WTC11 (cell line): ENCODE data around the gene B4GALT3. TPM values are rescaled to one million over a fixed set of nuclear protein-coding genes. Genes with fewer than 3 reads are reported as not detected.

Source experiments
- ATAC-seq: fragments of 200-7000 bp; cut with Tn5 transposase; 2 replicates; pipeline ENCODE4 v1.10.0; 2021; ENCODE audit warnings: mild to moderate bottlenecking, moderate library complexity
- CTCF ChIA-PET: fragments of 300-600 bp; sonication (Branson Sonifier 250); formaldehyde crosslinking; loops from one replicate; lab custom pipeline; 2021; ENCODE audit warnings: antibody characterized with exemption; lab: Charles Lee
- POLR2A ChIA-PET: fragments of 350-600 bp; sonication (Branson Sonifier 250); formaldehyde crosslinking; loops from one replicate; lab custom pipeline; 2021; ENCODE audit warnings: antibody characterized with exemption; lab: Charles Lee
- DNase-seq: peaks from one replicate; pipeline ENCODE4 v3.0.0; 2021; ENCODE audit warnings: low spot score
- H3K27ac Mint-ChIP-seq: 2 replicates; pipeline ENCODE4 v1.8.0; 2021; ENCODE audit warnings: mixed read lengths
- H3K27me3 Mint-ChIP-seq: 2 replicates; pipeline ENCODE4 v1.8.0; 2021; ENCODE audit warnings: low read depth, mild to moderate bottlenecking, moderate library complexity, mixed read lengths
- H3K36me3 Mint-ChIP-seq: 2 replicates; pipeline ENCODE4 v1.8.0; 2021; ENCODE audit warnings: mixed read lengths
- H3K4me1 Mint-ChIP-seq: 2 replicates; pipeline ENCODE4 v1.8.0; 2022; ENCODE audit warnings: mixed read lengths
- H3K4me3 Mint-ChIP-seq: 2 replicates; pipeline ENCODE4 v1.8.0; 2021; ENCODE audit warnings: mild to moderate bottlenecking, moderate library complexity, mixed read lengths
- H3K9me3 Mint-ChIP-seq: 2 replicates; pipeline ENCODE4 v1.8.0; 2021; ENCODE audit warnings: mixed read lengths
- ATF1 ChIP-seq: sonication (generic); formaldehyde crosslinking; IDR thresholded peaks from 2 replicates; pipeline ENCODE4 v1.8.1; 2023; ENCODE audit warnings: mild to moderate bottlenecking, moderate library complexity, missing genetic modification reagents
- CREB1 ChIP-seq: sonication (generic); formaldehyde crosslinking; IDR thresholded peaks from 2 replicates; pipeline ENCODE4 v1.8.0; 2023; ENCODE audit warnings: mild to moderate bottlenecking, missing genetic modification reagents
- CREM ChIP-seq: sonication (generic); formaldehyde crosslinking; IDR thresholded peaks from 2 replicates; pipeline ENCODE4 v1.8.1; 2022; ENCODE audit warnings: mild to moderate bottlenecking, missing genetic modification reagents, moderate library complexity
- GRHL2 ChIP-seq: fragments of 250-450 bp; sonication (Bioruptor Pico); IDR thresholded peaks from 2 replicates; pipeline ENCODE4 v1.8.0; 2022; ENCODE audit warnings: mild to moderate bottlenecking, moderate library complexity; ENCODE audit not compliant: insufficient replicate concordance, severe bottlenecking
- MXD4 ChIP-seq: fragments of 250-450 bp; sonication (Bioruptor Pico); IDR thresholded peaks from 2 replicates; pipeline ENCODE4 v1.8.0; 2021; ENCODE audit warnings: mild to moderate bottlenecking, moderate library complexity, borderline replicate concordance
- NR3C1 ChIP-seq: sonication (generic); formaldehyde crosslinking; conservative IDR thresholded peaks from 2 replicates; pipeline ENCODE4 v1.8.1; 2023; ENCODE audit warnings: low read depth, mild to moderate bottlenecking, missing genetic modification reagents
- RELA ChIP-seq: sonication (generic); formaldehyde crosslinking; IDR thresholded peaks from 2 replicates; pipeline ENCODE4 v1.8.1; 2022; ENCODE audit warnings: missing genetic modification reagents, mild to moderate bottlenecking, borderline replicate concordance
- SOX15 ChIP-seq: fragments of 250-450 bp; sonication (Bioruptor Pico); IDR thresholded peaks from 2 replicates; pipeline ENCODE4 v1.9.0; 2021; ENCODE audit warnings: mild to moderate bottlenecking
- TCF7 ChIP-seq: sonication (generic); formaldehyde crosslinking; IDR thresholded peaks from 2 replicates; pipeline ENCODE4 v1.8.0; 2022; ENCODE audit warnings: mild to moderate bottlenecking, low read depth, missing genetic modification reagents, moderate library complexity
- TEAD1 ChIP-seq: sonication (generic); formaldehyde crosslinking; IDR thresholded peaks from 2 replicates; pipeline ENCODE4 v1.8.0; 2022; ENCODE audit warnings: mild to moderate bottlenecking, missing genetic modification reagents
- ZNF138 ChIP-seq: sonication (generic); formaldehyde crosslinking; conservative IDR thresholded peaks from 2 replicates; pipeline ENCODE4 v1.8.1; 2022; ENCODE audit warnings: mild to moderate bottlenecking, moderate library complexity, missing genetic modification reagents
- ZNF219 ChIP-seq: sonication (generic); formaldehyde crosslinking; IDR thresholded peaks from 2 replicates; pipeline ENCODE4 v1.8.0; 2023; ENCODE audit warnings: missing genetic modification reagents, mild to moderate bottlenecking, borderline replicate concordance
- ZNF263 ChIP-seq: sonication (generic); formaldehyde crosslinking; IDR thresholded peaks from 2 replicates; pipeline ENCODE4 v1.8.1; 2022; ENCODE audit warnings: low read depth, mild to moderate bottlenecking, moderate library complexity, missing genetic modification reagents
- ZNF317 ChIP-seq: sonication (generic); formaldehyde crosslinking; IDR thresholded peaks from 2 replicates; pipeline ENCODE4 v1.8.1; 2023; ENCODE audit warnings: low read depth, mild to moderate bottlenecking, moderate library complexity, missing genetic modification reagents, borderline replicate concordance
- ZNF423 ChIP-seq: fragments of 250-450 bp; sonication (Bioruptor Pico); IDR thresholded peaks from 2 replicates; pipeline ENCODE4 v2.1.2; 2022; ENCODE audit warnings: mild to moderate bottlenecking, moderate library complexity
- ZNF671 ChIP-seq: fragments of 250-450 bp; sonication (Bioruptor Pico); IDR thresholded peaks from 2 replicates; pipeline ENCODE4 v1.8.0; 2021; ENCODE audit warnings: mild to moderate bottlenecking
- total RNA-seq: library from RNA; stranded (reverse); gene quantifications from 3 replicates; pipeline ENCODE4 v1.2.3, GENCODE V29; 2021
- TF ChIP-seq, protein P1 (sequence below): sonication (generic); formaldehyde crosslinking; conservative IDR thresholded peaks from 2 replicates; pipeline ENCODE4 v1.8.1; 2022; ENCODE audit warnings: mild to moderate bottlenecking, missing genetic modification reagents
- TF ChIP-seq, protein P2 (sequence below): fragments of 250-450 bp; sonication (Bioruptor Pico); IDR thresholded peaks from 2 replicates; pipeline ENCODE4 v1.9.0; 2021; ENCODE audit warnings: mild to moderate bottlenecking
- TF ChIP-seq, protein P3 (sequence below): sonication (generic); formaldehyde crosslinking; IDR thresholded peaks from 2 replicates; pipeline ENCODE4 v1.8.1; 2023; ENCODE audit warnings: mild to moderate bottlenecking, missing genetic modification reagents, moderate library complexity
- TF ChIP-seq, protein P4 (sequence below): fragments of 250-450 bp; sonication (Bioruptor Pico); conservative IDR thresholded peaks from 2 replicates; pipeline ENCODE4 v1.9.0; 2021; ENCODE audit warnings: mild to moderate bottlenecking
- TF ChIP-seq, protein P5 (sequence below): sonication (generic); formaldehyde crosslinking; IDR thresholded peaks from 2 replicates; pipeline ENCODE4 v1.8.0; 2022; ENCODE audit warnings: mild to moderate bottlenecking, missing genetic modification reagents

The B4GALT3 gene
- total RNA-seq, 1 experiment from 2014 or later: 40.1 TPM

GRCh38 chr1:161185732-161186311 lies 8.5 kb upstream of the B4GALT3 start:
- Mint-ChIP-seq H3K36me3 (no peaks in the 10 kb centered on the region), H3K4me3 (no peak overlapping the region), H3K9me3 (no peaks in the 10 kb centered on the region), H3K27ac (no peak overlapping the region), H3K27me3 (no peaks in the 10 kb centered on the region; the same call in 1 of the 2 replicates), H3K4me1 (peaks cover 9% of the 10 kb centered on the region)
- CTCF ChIA-PET: interaction anchor here (0.7 kb wide), 1 partner anchor 9 kb away, joined by 3 read pairs; the partner anchor contains the start of gene B4GALT3
- TF ChIP-seq SOX15 (no peak), ZNF263 (CRISPR knock-in tag) (no peak), ATF1 (CRISPR knock-in tag) (no peak)
- POLR2A ChIA-PET: no interaction called here
- ATAC-seq: no peak
- DNase-seq: no peak

GRCh38 chr1:161185282-161185682 lies 8.0 kb upstream of the B4GALT3 start:
- H3K27ac Mint-ChIP-seq: no peak overlapping the region
- H3K36me3 Mint-ChIP-seq: no peaks in the 10 kb centered on the region
- no peak for ATAC-seq
- ChIA-PET CTCF (no interaction called here), POLR2A (no interaction called here)
- 0 out of 2 replicates have a peak, but pooled peaks cover 4% of the 10 kb centered on the region for H3K4me1 Mint-ChIP-seq
- H3K4me3 Mint-ChIP-seq: no peak overlapping the region
- no peaks in the 10 kb centered on the region for H3K9me3 Mint-ChIP-seq
- TF ChIP-seq, protein P1, sequence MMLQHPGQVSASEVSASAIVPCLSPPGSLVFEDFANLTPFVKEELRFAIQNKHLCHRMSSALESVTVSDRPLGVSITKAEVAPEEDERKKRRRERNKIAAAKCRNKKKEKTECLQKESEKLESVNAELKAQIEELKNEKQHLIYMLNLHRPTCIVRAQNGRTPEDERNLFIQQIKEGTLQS (CRISPR knock-in tag): no peak
- no peak for TF ChIP-seq ZNF423 (CRISPR knock-in tag)
- TF ChIP-seq, protein P2, sequence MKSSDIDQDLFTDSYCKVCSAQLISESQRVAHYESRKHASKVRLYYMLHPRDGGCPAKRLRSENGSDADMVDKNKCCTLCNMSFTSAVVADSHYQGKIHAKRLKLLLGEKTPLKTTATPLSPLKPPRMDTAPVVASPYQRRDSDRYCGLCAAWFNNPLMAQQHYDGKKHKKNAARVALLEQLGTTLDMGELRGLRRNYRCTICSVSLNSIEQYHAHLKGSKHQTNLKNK (CRISPR knock-in tag): no peak
- TF ChIP-seq, protein P3, sequence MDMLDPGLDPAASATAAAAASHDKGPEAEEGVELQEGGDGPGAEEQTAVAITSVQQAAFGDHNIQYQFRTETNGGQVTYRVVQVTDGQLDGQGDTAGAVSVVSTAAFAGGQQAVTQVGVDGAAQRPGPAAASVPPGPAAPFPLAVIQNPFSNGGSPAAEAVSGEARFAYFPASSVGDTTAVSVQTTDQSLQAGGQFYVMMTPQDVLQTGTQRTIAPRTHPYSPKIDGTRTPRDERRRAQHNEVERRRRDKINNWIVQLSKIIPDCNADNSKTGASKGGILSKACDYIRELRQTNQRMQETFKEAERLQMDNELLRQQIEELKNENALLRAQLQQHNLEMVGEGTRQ (CRISPR knock-in tag): no peak
- TF ChIP-seq NR3C1 (CRISPR knock-in tag): no peak
- no peak for TF ChIP-seq ATF1 (CRISPR knock-in tag)
- no peak for TF ChIP-seq GRHL2 (CRISPR knock-in tag)
- TF ChIP-seq RELA (CRISPR knock-in tag): no peak
- no peak for TF ChIP-seq CREB1 (CRISPR knock-in tag)
- TF ChIP-seq, protein P4, sequence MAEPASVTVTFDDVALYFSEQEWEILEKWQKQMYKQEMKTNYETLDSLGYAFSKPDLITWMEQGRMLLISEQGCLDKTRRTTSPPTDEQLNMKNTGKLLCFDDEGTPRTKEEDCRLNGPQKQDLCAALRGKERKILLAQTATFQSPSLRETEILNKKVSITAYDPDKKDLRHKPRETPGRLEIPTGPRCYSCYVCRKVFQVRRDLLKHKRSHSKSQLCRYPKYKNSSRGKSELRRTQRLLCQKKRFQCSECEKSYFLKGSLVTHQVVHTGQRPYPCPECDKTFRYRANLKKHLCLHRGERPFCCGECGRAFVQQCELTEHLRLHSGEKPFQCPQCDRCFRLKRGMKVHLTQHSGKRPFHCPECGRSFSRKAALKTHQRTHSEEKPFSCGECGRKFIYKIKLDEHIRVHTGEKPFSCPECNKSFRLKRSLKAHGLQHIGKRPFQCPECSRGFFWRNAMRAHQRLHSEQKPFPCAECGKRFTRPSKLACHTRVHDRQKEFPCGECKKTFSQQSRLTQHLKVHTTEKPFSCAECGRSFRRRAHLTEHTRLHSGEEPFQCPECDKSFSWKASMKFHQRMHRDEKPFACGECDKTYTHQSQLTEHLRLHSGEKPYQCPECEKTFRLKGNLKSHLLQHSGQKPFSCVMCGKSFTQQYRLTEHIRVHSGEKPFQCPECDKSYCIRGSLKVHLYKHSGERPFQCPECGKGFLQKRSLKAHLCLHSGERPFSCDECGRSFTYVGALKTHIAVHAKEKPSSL (CRISPR knock-in tag): no peak
- TF ChIP-seq TEAD1 (CRISPR knock-in tag): no peak
- TF ChIP-seq TCF7 (CRISPR knock-in tag): no peak
- no peak for TF ChIP-seq ZNF317 (CRISPR knock-in tag)
- no peak for TF ChIP-seq ZNF138
- TF ChIP-seq, protein P5, sequence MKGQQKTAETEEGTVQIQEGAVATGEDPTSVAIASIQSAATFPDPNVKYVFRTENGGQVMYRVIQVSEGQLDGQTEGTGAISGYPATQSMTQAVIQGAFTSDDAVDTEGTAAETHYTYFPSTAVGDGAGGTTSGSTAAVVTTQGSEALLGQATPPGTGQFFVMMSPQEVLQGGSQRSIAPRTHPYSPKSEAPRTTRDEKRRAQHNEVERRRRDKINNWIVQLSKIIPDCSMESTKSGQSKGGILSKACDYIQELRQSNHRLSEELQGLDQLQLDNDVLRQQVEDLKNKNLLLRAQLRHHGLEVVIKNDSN: no peak
- TF ChIP-seq MXD4: no peak
- no peak for TF ChIP-seq ZNF671
- no peak for TF ChIP-seq ZNF219
- no peak for TF ChIP-seq CREM (CRISPR knock-in tag)
- no peak for DNase-seq
- H3K27me3 Mint-ChIP-seq: no peaks in the 10 kb centered on the region; the same call in 1 of the 2 replicates
